ENCODE measurements around the gene CCM2. TPM values are rescaled to one million over a fixed set of nuclear protein-coding genes. Genes with fewer than 3 reads are reported as not detected.

CCM2 gene
- total RNA-seq, 2 experiments from 2014 or later = 58.9 to 89.1 TPM

DNA sequence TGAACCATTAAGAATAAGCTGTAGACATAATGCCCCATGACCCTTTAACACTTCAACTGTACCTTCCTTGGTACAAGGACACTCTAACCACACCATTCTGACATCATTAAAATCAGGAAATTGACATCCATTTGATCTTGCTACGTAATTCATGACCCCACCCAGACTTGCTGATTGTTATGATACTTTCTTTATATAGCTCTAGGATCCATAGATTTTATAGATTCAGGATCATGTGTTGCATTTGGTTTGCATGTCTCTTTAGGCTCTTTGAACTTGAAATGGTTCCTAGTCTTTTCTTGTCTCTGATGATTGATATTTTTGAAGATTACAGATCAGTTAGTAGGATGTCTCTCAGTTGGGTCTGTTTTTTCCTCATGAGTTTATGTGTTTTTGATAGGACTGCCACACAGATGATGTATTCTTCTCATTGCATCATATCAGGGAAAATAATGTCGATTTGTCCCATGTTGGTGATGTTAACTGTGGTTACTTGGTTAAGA lies 13.5 kb downstream of the CCM2 start:
- Histone ChIP-seq H4K20me1 (ENCODE audit: insufficient read depth, low read length) (0 out of 2 replicates have a peak, but pooled peaks cover 15% of the 10 kb centered on the region), H3K36me3 (ENCODE audit: insufficient read depth, low read length) (peaks cover 85% of the 10 kb centered on the region), H3K4me3 (ENCODE audit: low read depth, low read length, poor library complexity, severe bottlenecking) (no peak overlapping the region), H3K9me3 (ENCODE audit: low read length) (no peaks in the 10 kb centered on the region), H3K9me2 (ENCODE audit: insufficient read depth, low read length) (no peaks in the 10 kb centered on the region), H3K4me1 (ENCODE audit: insufficient read depth, low read length, poor library complexity, severe bottlenecking) (no peaks in the 10 kb centered on the region), H3K27ac (ENCODE audit: low read depth, low read length, poor library complexity, severe bottlenecking) (no peak overlapping the region), H3K79me2 (ENCODE audit: insufficient read depth, low read depth, low read length) (peaks cover 93% of the 10 kb centered on the region), H3K4me2 (ENCODE audit: low read length) (no peak overlapping the region), H2AFZ (ENCODE audit: low read length) (no peak overlapping the region)
- no peak for DNase-seq (ENCODE audit: low spot score)
- no peak for TF ChIP-seq EZH2phosphoT487 (IDR thresholded peaks at IDR 0.05; ENCODE audit: borderline replicate concordance, low read depth, low read length)
- TF ChIP-seq, protein P1, sequence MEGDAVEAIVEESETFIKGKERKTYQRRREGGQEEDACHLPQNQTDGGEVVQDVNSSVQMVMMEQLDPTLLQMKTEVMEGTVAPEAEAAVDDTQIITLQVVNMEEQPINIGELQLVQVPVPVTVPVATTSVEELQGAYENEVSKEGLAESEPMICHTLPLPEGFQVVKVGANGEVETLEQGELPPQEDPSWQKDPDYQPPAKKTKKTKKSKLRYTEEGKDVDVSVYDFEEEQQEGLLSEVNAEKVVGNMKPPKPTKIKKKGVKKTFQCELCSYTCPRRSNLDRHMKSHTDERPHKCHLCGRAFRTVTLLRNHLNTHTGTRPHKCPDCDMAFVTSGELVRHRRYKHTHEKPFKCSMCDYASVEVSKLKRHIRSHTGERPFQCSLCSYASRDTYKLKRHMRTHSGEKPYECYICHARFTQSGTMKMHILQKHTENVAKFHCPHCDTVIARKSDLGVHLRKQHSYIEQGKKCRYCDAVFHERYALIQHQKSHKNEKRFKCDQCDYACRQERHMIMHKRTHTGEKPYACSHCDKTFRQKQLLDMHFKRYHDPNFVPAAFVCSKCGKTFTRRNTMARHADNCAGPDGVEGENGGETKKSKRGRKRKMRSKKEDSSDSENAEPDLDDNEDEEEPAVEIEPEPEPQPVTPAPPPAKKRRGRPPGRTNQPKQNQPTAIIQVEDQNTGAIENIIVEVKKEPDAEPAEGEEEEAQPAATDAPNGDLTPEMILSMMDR (conservative IDR thresholded peaks at IDR 0.05; ENCODE audit: low read length) = no peak
- CTCF ChIA-PET (ENCODE audit: unreplicated experiment) = no interaction called here
- BruUV-seq (replicated peaks) = no TSS peak
- POLR2A ChIA-PET = interaction anchor here (0.6 to 3.3 kb wide), 4 partner anchors 10 to 63 kb away, joined by 3 to 11 read pairs (median 6); no protein-coding TSS in a partner anchor
- intact Hi-C loops (cut with micrococcal nuclease; ENCODE audit: unreplicated experiment) = no loop called here

DNA sequence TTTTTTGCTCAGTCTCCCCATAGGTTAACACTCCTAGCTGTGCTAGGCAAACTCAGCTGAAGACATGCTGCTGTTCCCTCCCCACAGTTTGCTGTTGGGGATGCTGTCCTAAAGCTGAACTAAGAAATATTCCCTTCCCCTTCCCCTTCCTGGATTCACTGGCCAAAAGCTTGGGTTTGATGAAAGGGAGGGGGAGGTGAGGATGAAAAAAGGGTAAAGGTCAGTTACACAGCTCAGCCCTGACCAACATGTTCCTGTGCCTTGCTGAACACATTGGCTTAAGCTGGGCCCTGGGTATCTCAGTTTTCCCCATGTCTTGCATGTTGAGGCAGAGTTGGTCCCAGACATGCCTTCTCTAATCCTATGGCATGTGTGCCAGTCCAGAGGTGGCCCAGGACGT lies 15.3 kb downstream of the CCM2 start:
- Histone ChIP-seq H3K36me3 (ENCODE audit: insufficient read depth, low read length) (peaks cover 81% of the 10 kb centered on the region), H2AFZ (ENCODE audit: low read length) (no peak overlapping the region), H3K4me2 (ENCODE audit: low read length) (no peak overlapping the region), H3K27ac (ENCODE audit: low read depth, low read length, poor library complexity, severe bottlenecking) (no peak overlapping the region), H4K20me1 (ENCODE audit: insufficient read depth, low read length) (0 out of 2 replicates have a peak, but pooled peaks cover 15% of the 10 kb centered on the region), H3K79me2 (ENCODE audit: insufficient read depth, low read depth, low read length) (peaks cover 85% of the 10 kb centered on the region), H3K9me2 (ENCODE audit: insufficient read depth, low read length) (no peaks in the 10 kb centered on the region), H3K9me3 (ENCODE audit: low read length) (no peaks in the 10 kb centered on the region), H3K4me3 (ENCODE audit: low read depth, low read length, poor library complexity, severe bottlenecking) (no peak overlapping the region), H3K4me1 (ENCODE audit: insufficient read depth, low read length, poor library complexity, severe bottlenecking) (peaks cover 7% of the 10 kb centered on the region)
- DNase-seq (ENCODE audit: low spot score) = no peak
- no TSS peak for BruUV-seq (replicated peaks)
- TF ChIP-seq, protein P1 (conservative IDR thresholded peaks at IDR 0.05; ENCODE audit: low read length) = no peak
- TF ChIP-seq EZH2phosphoT487 (IDR thresholded peaks at IDR 0.05; ENCODE audit: borderline replicate concordance, low read depth, low read length) = no peak
- intact Hi-C loops (cut with micrococcal nuclease; ENCODE audit: unreplicated experiment) = no loop called here
- POLR2A ChIA-PET = interaction anchor here (0.5 to 3.3 kb wide), 5 partner anchors 11 to 203 kb away, joined by 4 to 11 read pairs (median 6); no protein-coding TSS in a partner anchor
- CTCF ChIA-PET (ENCODE audit: unreplicated experiment) = interaction anchor here (0.6 to 1.0 kb wide), 2 partner anchors 12 to 42 kb away, joined by 3 to 5 read pairs; no protein-coding TSS in a partner anchor

DNA sequence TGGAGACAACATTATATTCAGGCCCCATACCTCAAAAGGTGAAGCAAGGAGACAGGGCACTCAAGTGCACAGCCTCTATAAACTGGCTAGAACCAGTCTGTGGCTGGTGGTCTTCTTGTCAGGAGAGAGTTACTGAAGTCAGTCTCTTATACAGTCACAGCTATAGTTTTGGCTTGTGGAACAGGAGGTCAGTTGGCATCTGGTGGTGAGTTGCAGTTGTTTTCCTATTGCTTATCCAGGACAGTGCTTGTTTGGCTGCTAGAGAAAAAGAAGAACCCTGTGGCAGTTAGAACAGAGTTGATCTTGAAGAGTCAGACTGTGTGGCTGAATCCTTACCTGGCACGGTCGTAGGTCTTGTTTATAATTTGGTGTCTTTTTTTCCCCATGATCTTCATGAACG lies 17.3 kb downstream of the CCM2 start:
- no peak overlapping the region for H3K27ac ChIP-seq (ENCODE audit: low read depth, low read length, poor library complexity, severe bottlenecking)
- no TSS peak for BruUV-seq (replicated peaks)
- ChIA-PET POLR2A (no interaction called here), CTCF (ENCODE audit: unreplicated experiment) (no interaction called here)
- peaks cover 21% of the 10 kb centered on the region for H3K4me1 ChIP-seq (ENCODE audit: insufficient read depth, low read length, poor library complexity, severe bottlenecking)
- H3K79me2 ChIP-seq (ENCODE audit: insufficient read depth, low read depth, low read length) = peaks cover 82% of the 10 kb centered on the region
- no peak overlapping the region for H3K4me2 ChIP-seq (ENCODE audit: low read length)
- H3K9me2 ChIP-seq (ENCODE audit: insufficient read depth, low read length) = no peaks in the 10 kb centered on the region
- intact Hi-C loops (cut with micrococcal nuclease; ENCODE audit: unreplicated experiment) = no loop called here
- 0 out of 2 replicates have a peak, but pooled peaks cover 15% of the 10 kb centered on the region for H4K20me1 ChIP-seq (ENCODE audit: insufficient read depth, low read length)
- H2AFZ ChIP-seq (ENCODE audit: low read length) = no peak overlapping the region
- no peak for TF ChIP-seq EZH2phosphoT487 (IDR thresholded peaks at IDR 0.05; ENCODE audit: borderline replicate concordance, low read depth, low read length)
- TF ChIP-seq, protein P1 (conservative IDR thresholded peaks at IDR 0.05; ENCODE audit: low read length) = no peak
- no peaks in the 10 kb centered on the region for H3K9me3 ChIP-seq (ENCODE audit: low read length)
- no peak for DNase-seq (ENCODE audit: low spot score)
- H3K4me3 ChIP-seq (ENCODE audit: low read depth, low read length, poor library complexity, severe bottlenecking) = no peak overlapping the region
- H3K36me3 ChIP-seq (ENCODE audit: insufficient read depth, low read length) = peaks cover 69% of the 10 kb centered on the region
